BLaER1 (cell line): ENCODE results near the gene CPT1B.

Experiments used
- H3K27ac ChIP-seq: shearing (Covaris generic); formaldehyde crosslinking; 2 replicates; pipeline ENCODE4 v1.8.1; 2022
- H3K27me3 ChIP-seq: shearing (Covaris generic); formaldehyde crosslinking; 2 replicates; pipeline ENCODE4 v1.8.1; 2022
- H3K36me3 ChIP-seq: shearing (Covaris generic); formaldehyde crosslinking; 2 replicates; pipeline ENCODE4 v1.8.1; 2022
- H3K4me1 ChIP-seq: shearing (Covaris generic); formaldehyde crosslinking; 2 replicates; pipeline ENCODE4 v1.8.1; 2022
- H3K4me2 ChIP-seq: shearing (Covaris generic); formaldehyde crosslinking; 2 replicates; pipeline ENCODE4 v1.8.1; 2022
- H3K4me3 ChIP-seq: shearing (Covaris generic); formaldehyde crosslinking; 2 replicates; pipeline ENCODE4 v1.8.1; 2022
- H3K9ac ChIP-seq: shearing (Covaris generic); formaldehyde crosslinking; 2 replicates; pipeline ENCODE4 v1.8.1; 2022
- H3K9me3 ChIP-seq: shearing (Covaris generic); formaldehyde crosslinking; 2 replicates; pipeline ENCODE4 v1.8.1; 2022
- H4K20me1 ChIP-seq: shearing (Covaris generic); formaldehyde crosslinking; 2 replicates; pipeline ENCODE4 v1.8.1; 2022
- Cebpa-rat ChIP-seq: shearing (Covaris generic); IDR thresholded peaks from 2 replicates; pipeline ENCODE4 v1.8.1; 2022

The CPT1B gene

DNA sequence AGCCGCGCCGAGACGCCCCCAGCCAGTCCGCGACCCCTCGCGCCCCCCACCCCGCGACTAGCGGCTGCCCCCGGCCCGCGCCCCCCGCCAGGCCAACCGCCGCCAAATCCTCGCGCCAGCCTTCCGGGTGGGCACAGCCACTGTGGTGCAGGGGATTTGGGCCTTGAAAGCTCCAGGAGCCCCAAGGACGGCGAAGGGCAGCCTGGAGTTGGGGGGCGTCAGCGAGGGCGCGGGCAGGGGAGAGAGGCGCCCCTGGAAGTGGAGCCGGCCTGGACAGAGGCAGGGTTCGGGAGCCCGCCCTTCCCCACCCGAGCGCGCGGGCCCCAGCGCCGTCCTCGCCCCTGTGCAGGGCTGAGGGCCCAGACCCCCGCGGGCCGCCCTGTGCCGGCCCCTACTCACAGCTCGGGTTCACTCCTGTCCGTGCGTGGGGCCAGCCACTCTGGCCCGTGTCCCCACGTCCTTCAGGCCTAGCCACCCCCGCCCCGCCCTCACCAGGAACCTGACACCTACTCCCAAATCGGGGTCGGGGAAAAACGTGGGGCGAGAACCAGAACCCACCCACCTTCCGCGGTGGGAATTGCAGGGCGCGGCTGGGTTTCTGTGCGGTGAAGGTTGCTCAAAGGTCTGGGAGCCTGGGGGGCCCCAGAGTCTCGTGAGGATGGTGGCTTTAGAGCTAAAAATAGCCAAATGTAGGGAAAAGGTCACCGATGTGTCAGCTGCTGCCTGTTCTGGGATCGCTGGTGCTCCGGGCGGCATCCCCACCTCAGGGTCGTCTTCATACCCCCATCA lies at the start of gene CPT1B:
TSS of gene CPT1B (minus strand) at position 441 of the 789 bp plus-strand sequence. CDS start 512 bp downstream, outside the sequence.
- Histone ChIP-seq H3K27me3 (no peaks in the 10 kb centered on the region), H3K4me2 (no peak within 1 kb of the TSS), H4K20me1 (peaks cover 23% of the 10 kb centered on the region), H3K9me3 (no peaks in the 10 kb centered on the region), H3K27ac (no peak within 1 kb of the TSS), H3K36me3 (peaks cover 74% of the 10 kb centered on the region), H3K9ac (no peak within 1 kb of the TSS), H3K4me3 (no peak within 1 kb of the TSS), H3K4me1 (peaks cover 19% of the 10 kb centered on the region)
- TF ChIP-seq Cebpa-rat: no peak

DNA sequence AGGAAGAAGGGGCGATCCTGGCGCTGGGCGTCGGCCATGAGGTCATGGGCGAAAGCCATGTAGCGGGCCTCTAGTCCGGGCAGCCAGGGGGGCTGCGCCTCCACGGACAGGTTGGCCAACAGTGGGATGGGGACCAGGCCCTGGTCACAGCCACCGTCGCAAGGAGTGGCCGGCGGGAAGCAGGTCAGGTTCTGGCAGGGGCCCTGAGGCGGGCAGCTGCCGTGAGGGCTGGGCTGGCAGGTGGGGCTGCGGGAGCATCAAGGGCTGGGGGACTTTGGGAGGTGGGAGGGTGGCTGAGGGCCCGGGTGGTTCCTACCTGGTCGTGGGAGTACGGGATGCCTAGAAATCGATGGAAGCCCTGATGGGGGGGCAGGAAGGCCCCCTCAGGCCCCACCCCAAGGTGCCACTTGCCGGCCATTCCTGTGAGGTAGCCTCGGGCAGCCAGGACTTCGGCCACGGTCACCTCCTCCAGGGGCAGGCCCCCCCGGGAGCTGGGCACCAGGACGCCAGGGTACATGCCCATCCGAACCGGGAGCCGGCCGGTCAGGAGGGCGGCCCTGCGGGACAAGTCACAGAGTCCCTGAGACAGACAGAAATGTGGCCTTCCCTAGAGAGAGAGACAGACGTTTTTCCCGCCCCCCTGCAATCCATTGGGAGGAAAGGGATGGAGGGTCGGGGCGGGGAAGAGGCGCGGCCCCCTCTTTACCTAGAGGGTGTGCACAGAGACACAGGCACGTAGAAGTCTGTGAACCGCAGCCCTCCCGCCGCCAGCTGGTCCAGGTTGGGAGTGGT lies 48.8 kb upstream of the CPT1B start:
- Histone ChIP-seq H3K27me3 (no peaks in the 10 kb centered on the region), H3K36me3 (peaks cover 18% of the 10 kb centered on the region; the same call in 1 of the 2 replicates), H3K4me3 (peak overlapping the region; percentile 86), H4K20me1 (no peaks in the 10 kb centered on the region), H3K9ac (peak overlapping the region; percentile 90), H3K4me1 (peaks cover 43% of the 10 kb centered on the region), H3K9me3 (no peaks in the 10 kb centered on the region), H3K4me2 (peak overlapping the region; percentile 96), H3K27ac (peak overlapping the region; percentile 80)
- TF ChIP-seq Cebpa-rat: no peak

GRCh38 chr22:50626314-50626849 lies 48.2 kb upstream of the CPT1B start:
- no peaks in the 10 kb centered on the region for H3K9me3 ChIP-seq
- H3K4me3 ChIP-seq: no peak overlapping the region
- no peak for TF ChIP-seq Cebpa-rat
- peak overlapping the region; percentile 96; the same call in 1 of the 2 replicates for H3K4me2 ChIP-seq
- H3K27ac ChIP-seq: no peak overlapping the region
- peaks cover 18% of the 10 kb centered on the region; the same call in 1 of the 2 replicates for H3K36me3 ChIP-seq
- no peaks in the 10 kb centered on the region for H4K20me1 ChIP-seq
- H3K9ac ChIP-seq: no peak overlapping the region
- H3K4me1 ChIP-seq: peaks cover 49% of the 10 kb centered on the region
- no peaks in the 10 kb centered on the region for H3K27me3 ChIP-seq

GRCh38 chr22:50625568-50626313 lies 47.5 kb upstream of the CPT1B start:
- no peak overlapping the region for H3K4me2 ChIP-seq
- H4K20me1 ChIP-seq: no peaks in the 10 kb centered on the region
- H3K36me3 ChIP-seq: peaks cover 18% of the 10 kb centered on the region; the same call in 1 of the 2 replicates

GRCh38 chr22:50625131-50625567 lies 46.9 kb upstream of the CPT1B start:
- Histone ChIP-seq H3K4me2 (no peak overlapping the region), H3K36me3 (peaks cover 18% of the 10 kb centered on the region; the same call in 1 of the 2 replicates), H3K9ac (no peak overlapping the region), H3K4me1 (peaks cover 58% of the 10 kb centered on the region), H4K20me1 (no peaks in the 10 kb centered on the region), H3K27ac (no peak overlapping the region), H3K9me3 (no peaks in the 10 kb centered on the region), H3K4me3 (no peak overlapping the region), H3K27me3 (no peaks in the 10 kb centered on the region)
- no peak for TF ChIP-seq Cebpa-rat

More at GRCh38 chr22:50625568-50626313, 47.5 kb upstream of the CPT1B start:
- Histone ChIP-seq H3K9ac (no peak overlapping the region), H3K27me3 (no peaks in the 10 kb centered on the region), H3K9me3 (no peaks in the 10 kb centered on the region), H3K27ac (no peak overlapping the region), H3K4me3 (no peak overlapping the region), H3K4me1 (peaks cover 56% of the 10 kb centered on the region)
- TF ChIP-seq Cebpa-rat: no peak

DNA sequence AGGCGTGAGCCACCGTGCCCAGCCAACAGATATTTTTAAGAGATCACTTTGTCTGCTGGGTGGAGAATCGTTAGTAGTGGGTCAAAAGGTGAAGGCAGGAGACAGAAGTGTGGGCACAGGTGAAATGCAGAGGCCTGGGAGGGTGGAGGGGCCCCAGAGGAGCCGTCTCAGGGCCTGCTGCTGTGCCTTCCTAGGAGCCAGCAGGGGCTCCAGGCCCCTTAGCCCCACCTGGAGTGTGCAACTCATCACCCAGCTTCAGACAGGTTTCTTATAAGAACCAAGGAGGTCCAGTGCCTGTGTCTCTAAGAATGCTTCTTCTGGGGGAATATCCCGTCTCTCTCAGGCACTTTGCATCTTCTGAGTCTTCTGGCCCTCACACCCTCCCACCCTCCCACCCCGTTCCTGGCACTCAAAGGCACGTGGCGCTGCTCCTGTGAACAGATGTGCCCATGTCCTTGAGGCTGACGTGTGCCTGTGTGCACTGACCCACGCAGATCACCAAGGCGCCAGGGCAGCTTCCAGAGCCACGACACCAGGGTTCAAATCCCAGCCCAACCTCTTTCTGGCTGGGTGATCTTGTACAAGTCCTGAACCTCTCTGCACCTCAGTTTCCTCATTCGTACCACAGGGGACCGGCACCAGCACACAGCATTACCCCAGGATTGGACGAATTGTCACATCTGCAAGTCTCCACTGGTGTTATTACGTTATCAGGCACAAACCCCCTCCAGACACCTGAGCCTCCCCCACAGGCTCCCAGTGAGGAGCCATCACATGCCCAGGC lies 46.3 kb upstream of the CPT1B start:
- Histone ChIP-seq H3K4me2 (no peak overlapping the region), H3K9me3 (no peaks in the 10 kb centered on the region), H3K27ac (no peak overlapping the region), H3K4me3 (no peak overlapping the region), H3K27me3 (no peaks in the 10 kb centered on the region), H4K20me1 (no peaks in the 10 kb centered on the region), H3K36me3 (peaks cover 18% of the 10 kb centered on the region; the same call in 1 of the 2 replicates), H3K4me1 (peaks cover 59% of the 10 kb centered on the region), H3K9ac (no peak overlapping the region)
- TF ChIP-seq Cebpa-rat: no peak

DNA sequence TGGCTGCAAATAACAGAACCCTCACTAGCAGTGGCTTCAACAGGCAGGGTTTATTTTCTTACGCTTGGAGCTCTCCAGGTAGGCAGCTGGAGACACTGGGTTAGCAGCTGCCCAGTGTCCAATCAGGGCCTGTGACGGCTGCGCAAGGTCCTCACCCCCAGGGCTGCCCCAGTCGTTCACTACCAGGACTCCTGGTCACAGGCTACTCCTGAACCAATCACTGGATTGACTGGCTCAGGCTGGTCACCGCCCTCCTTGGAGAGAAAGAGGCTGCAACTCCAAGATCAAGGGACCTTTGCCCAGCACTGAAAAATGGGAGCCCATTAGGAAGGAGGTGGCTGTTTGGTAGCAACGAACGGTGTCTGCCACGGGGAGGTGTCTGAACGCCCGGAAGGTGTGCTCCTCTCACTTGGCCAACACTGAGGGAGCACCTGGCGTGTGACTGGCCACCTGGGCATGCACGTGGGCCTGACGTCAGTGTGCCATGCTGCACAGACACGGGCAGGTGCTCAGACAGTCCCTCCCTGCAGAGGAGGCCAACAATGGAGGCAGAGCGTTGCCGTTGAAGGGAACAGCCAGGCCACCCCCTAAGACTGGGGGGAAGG lies 44.6 kb upstream of the CPT1B start:
- Histone ChIP-seq H3K9me3 (no peaks in the 10 kb centered on the region), H3K27ac (no peak overlapping the region), H3K4me2 (peak overlapping the region; percentile 84), H3K36me3 (peaks cover 18% of the 10 kb centered on the region; the same call in 1 of the 2 replicates), H3K27me3 (no peaks in the 10 kb centered on the region), H3K4me3 (no peak overlapping the region), H3K9ac (no peak overlapping the region), H3K4me1 (peaks cover 51% of the 10 kb centered on the region), H4K20me1 (no peaks in the 10 kb centered on the region)
- TF ChIP-seq Cebpa-rat: no peak

DNA sequence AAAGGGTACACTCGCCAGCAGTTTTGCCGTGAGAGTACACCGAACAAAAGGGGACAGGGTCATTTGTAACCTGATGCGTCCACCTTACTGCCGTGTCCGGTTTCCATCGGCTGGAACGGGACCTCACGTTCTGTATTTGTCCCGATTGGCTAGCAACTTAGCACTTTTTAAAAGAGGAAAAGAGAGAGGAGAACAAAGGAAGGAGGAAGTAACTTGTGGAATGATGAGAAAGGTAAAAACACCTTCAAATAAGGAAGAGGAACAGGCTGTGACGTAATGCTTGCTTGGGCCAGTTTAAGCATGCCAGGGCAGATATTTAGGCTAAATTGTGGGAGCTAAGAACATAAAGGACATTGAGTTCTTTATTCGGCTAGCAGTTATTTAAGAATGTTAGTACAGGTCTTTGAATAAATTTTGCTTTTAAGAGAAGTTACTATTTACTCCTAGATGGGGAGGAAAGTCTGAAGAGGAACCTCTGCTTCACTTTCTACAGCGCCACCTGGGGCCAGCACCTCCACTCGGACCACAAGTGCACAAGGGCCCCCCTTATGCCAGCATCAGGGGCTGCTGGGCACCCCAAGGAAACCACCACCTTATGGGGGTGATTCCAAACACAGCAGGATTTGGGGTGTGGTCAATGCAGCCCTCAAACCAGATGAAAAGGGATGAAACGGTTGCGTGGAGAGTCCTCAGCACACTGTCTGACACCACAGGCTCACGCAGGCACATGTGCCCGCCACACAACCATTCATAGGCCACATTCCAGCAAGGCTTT lies 43.9 kb upstream of the CPT1B start:
- Histone ChIP-seq H3K4me3 (peak overlapping the region; percentile 63), H3K36me3 (peaks cover 18% of the 10 kb centered on the region; the same call in 1 of the 2 replicates), H3K4me1 (peaks cover 45% of the 10 kb centered on the region), H3K27me3 (no peaks in the 10 kb centered on the region), H4K20me1 (no peaks in the 10 kb centered on the region), H3K9ac (peak overlapping the region; percentile 65; the same call in 1 of the 2 replicates), H3K4me2 (peak overlapping the region; percentile 84), H3K9me3 (no peaks in the 10 kb centered on the region), H3K27ac (peak overlapping the region; percentile 67)
- no peak for TF ChIP-seq Cebpa-rat
